GM12892 (cell line): ENCODE data around the gene GSTA2.

ENCODE experiments used
- POLR2A ChIP-seq: IDR thresholded peaks from 2 replicates; pipeline ENCODE4 v1.6.1; 2011; ENCODE audit warnings: low read depth, low read length, control low read depth
- POLR2AphosphoS5 ChIP-seq: IDR thresholded peaks from 2 replicates; pipeline ENCODE4 v1.6.1; 2011; ENCODE audit warnings: low read depth, low read length, control low read depth

DNA sequence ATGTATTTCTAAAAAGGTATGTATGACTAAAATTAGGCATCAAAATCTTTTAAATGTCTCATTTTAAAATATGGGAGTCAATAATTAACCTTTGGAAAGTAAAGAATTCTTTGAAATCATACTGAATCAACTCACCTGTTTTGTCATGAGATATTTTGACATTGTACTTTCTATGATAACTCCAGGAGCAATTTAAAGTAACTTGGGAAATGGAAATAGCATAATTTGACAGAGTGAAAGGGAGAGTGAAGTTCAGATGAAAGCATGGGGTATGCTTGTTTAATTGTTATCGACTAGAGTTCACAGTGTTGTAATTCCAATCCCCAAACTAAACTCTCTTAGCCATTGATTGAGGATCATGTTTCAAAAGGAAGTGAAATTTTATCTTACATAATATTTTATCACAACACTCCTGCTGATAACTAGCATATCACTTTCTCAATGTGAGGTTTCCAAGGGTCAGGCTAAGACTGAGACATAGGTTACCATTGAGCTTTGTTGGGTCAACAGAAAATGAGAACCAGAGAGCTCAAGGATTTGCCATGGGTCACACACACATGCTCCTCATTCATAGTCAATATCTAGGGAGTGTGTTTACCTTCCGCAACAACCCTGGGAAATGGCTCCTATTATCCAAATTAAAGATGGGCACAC is 38.0 kb upstream of the GSTA2 start:
- TF ChIP-seq POLR2AphosphoS5 (no peak), POLR2A (no peak)
